Measurements from ENCODE around the gene ZNF337. TPM values are rescaled to one million over a fixed set of nuclear protein-coding genes. Genes with fewer than 3 reads are reported as not detected.

Gene ZNF337
- total RNA-seq (2013; cell fraction: nucleolus; rRNA removed): 37.8 and 45.4 TPM in 2 replicates
- total RNA-seq (2014; rRNA removed): 8.5 and 9.2 TPM in 2 replicates
- 11.6 and 13.0 TPM in 2 replicates for total RNA-seq (2014; rRNA removed; fragmentation: Illumina TruSeq; extraction: Trizol)
- 9.0 and 9.6 TPM in 2 replicates for total RNA-seq (2021)
- polyA plus RNA-seq (2011; ENCODE audit: low read depth): 14.3 TPM
- polyA plus RNA-seq (2011; rRNA removed): 16.8 and 17.8 TPM in 2 replicates
- 10.0 and 10.5 TPM in 2 replicates for polyA plus RNA-seq (2011; cell fraction: cytosol; rRNA removed)
- polyA plus RNA-seq (2011; cell fraction: nucleus; rRNA removed): 34.2 and 49.8 TPM in 2 replicates
- 13.8 and 14.1 TPM in 2 replicates for polyA plus RNA-seq (2012)
- polyA plus RNA-seq (2014; fragmentation: Illumina TruSeq; extraction: Trizol): 14.9 and 18.6 TPM in 2 replicates
- 1 to 10 TPM in 1 of 2 experiments, under 1 TPM in 1; 0.60 to 2.6 TPM for polyA plus RNA-seq (2014; fragmentation: Nextera tagmentation; extraction: Ambion mirVana)
- 11.6 and 12.3 TPM in 2 replicates for polyA plus RNA-seq (2014; rRNA removed)
- 1 to 10 TPM; 4.1 to 5.7 TPM for polyA plus RNA-seq (2016; fragmentation: Nextera tagmentation; extraction: Ambion mirVana)
- polyA minus RNA-seq (2011; rRNA and poly(A)+ RNA removed): 15.7 and 18.1 TPM in 2 replicates
- polyA minus RNA-seq (2011; cell fraction: cytosol; rRNA and poly(A)+ RNA removed): 3.1 and 5.4 TPM in 2 replicates
- 10.3 and 11.3 TPM in 2 replicates for polyA minus RNA-seq (2011; cell fraction: nucleus; rRNA and poly(A)+ RNA removed)
- percentile 83 among the genes with signal in this experiment for Bru-seq, nascent RNA
- percentile 82 among the genes with signal in this experiment for BruChase-seq, experiment 1, labeled RNA remaining after a 6-hour chase
- percentile 85 among the genes with signal in this experiment for BruChase-seq, experiment 2, labeled RNA remaining after a 2-hour chase
- long read RNA-seq, experiment 1, partial matches to known transcripts: 0 of 3 reads
- long read RNA-seq, experiment 1, other reads (novel, unspliced or antisense): 1 of 3 reads
- long read RNA-seq, experiment 2, transcript ZNF337-201 (5 exons, 3,205 nt): major isoform, 13 of 19 reads
- long read RNA-seq, experiment 2, partial matches to known transcripts: 1 of 19 reads
- long read RNA-seq, experiment 2, other reads (novel, unspliced or antisense): 5 of 19 reads

DNA sequence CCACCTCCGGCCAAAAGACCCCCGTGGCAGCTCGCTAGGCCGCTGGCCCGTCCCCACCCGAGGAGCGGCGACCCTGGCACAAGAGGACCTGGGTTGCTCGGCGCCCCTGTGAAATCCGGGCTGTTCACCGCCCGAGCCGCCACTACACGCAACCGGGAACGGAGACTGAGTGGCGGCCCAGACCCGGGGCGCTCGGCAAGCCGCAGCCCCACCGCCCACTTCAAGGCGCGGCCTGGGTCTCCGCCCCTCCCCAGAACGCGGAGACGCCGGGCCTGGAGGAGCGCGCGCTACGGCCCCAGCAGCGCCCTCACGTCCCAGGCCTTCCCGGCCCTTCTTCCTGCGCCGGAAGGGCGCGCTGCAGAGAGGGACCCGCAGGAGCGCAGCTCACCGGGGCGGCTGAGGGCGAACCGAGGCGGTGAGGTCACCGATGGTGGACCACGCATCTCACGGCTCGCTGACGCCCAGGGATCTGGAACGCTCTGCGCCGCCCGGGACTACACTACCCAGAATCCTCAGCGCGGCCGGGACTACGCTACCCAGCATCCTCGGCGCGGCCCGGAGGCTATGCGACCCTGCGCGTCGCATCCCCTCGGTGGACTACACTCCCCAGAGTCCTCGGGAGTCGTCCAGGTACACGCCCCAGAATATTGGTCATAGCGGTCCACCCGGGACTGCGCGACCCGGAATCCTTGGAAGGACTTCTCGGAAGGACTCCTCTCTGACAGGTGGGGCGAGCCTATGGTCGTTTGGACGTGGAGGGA, at the start of gene ZNF337:
Gene ZNF337 (minus strand): TSS at position 483 of the 761 bp plus-strand sequence. CDS start 10,436 bp downstream, outside the sequence.
- Histone ChIP-seq H2AFZ (ENCODE audit: control insufficient read depth, low read depth, low read length) (peak within 1 kb of the TSS; percentile 95), H3K4me3 (peak within 1 kb of the TSS; percentile 92), H3K9ac (ENCODE audit: control insufficient read depth, insufficient read depth, low read length) (peak within 1 kb of the TSS; percentile 91), H3K27me3 (replicated peaks in 1 of 2; ENCODE audit: control insufficient read depth in 2 of 2, insufficient read depth in 2 of 2, low read length in 1 of 2) (no peaks in the 10 kb centered on the region), H3K27ac (ENCODE audit: control insufficient read depth, insufficient read depth) (peak within 1 kb of the TSS; percentile 86), H3K4me2 (ENCODE audit: control insufficient read depth, insufficient read depth) (peak within 1 kb of the TSS; percentile 79), H3K79me2 (ENCODE audit: control insufficient read depth, insufficient read depth, low read length) (peaks cover 19% of the 10 kb centered on the region), H3K9me3 (replicated peaks; ENCODE audit: control insufficient read depth, insufficient read depth, low read length) (peaks cover 1% of the 10 kb centered on the region; the same call in 2 of the 3 replicates), H3K36me3 (ENCODE audit: control insufficient read depth in 2 of 2, insufficient read depth in 2 of 2, low read length in 1 of 2) (no peaks in the 10 kb centered on the region), H4K20me1 (ENCODE audit: control insufficient read depth, insufficient read depth) (no peaks in the 10 kb centered on the region), H3K4me1 (ENCODE audit: control insufficient read depth, insufficient read depth, low read length) (peaks cover 18% of the 10 kb centered on the region)
- POLR2A ChIA-PET: no interaction called here
- BruUV-seq (replicated peaks): no TSS peak
- peak; percentile 97 for ATAC-seq
- CTCF ChIA-PET: no interaction called here
- SMC1A ChIA-PET (ENCODE audit: uncharacterized antibody, unreplicated experiment): no interaction called here
- WGBS (ENCODE audit: insufficient coverage, insufficient replicate concordance, low lambda C conversion rate, missing lambda C conversion rate): 1% methylated on average over 82 of the region's 82 CpGs
- in situ Hi-C loops (cut with MboI): loop anchor here (5.0 to 10.0 kb wide), 2 partner anchors 74 to 282 kb away; partner anchors contain the start of gene NANP
- peak; percentile 86 for FAIRE-seq
- intact Hi-C loops (cut with micrococcal nuclease; ENCODE audit: unreplicated experiment): loop anchor here (1.0 kb wide), 1 partner anchor 72 kb away; the partner anchor contains the start of gene NANP
- peak; percentile 77 for DNase-seq (ENCODE audit: low read depth, low spot score)
- RAD21 ChIA-PET (ENCODE audit: unreplicated experiment): no interaction called here
- TF ChIP-seq IKZF2 (IDR thresholded peaks at IDR 0.05) (peak; percentile 42 to 50; a peak in 3 of 4 replicates), SIX5 (IDR thresholded peaks at IDR 0.05; ENCODE audit: low read depth, low read length, severe bottlenecking) (peak; percentile 98), BCL11A (IDR thresholded peaks at IDR 0.05; ENCODE audit: low read depth, low read length) (no peak), ZNF217 (IDR thresholded peaks at IDR 0.05) (0 out of 2 replicates have a peak, but pooled peaks have one; percentile 32), BHLHE40 (IDR thresholded peaks at IDR 0.05; ENCODE audit: borderline replicate concordance in 1 of 2, low read depth in 2 of 2, low read length in 1 of 2) (peak; percentile 32 to 51; a peak in 2 of 4 replicates), CBFB (IDR thresholded peaks at IDR 0.05; ENCODE audit: low read depth) (peak; percentile 39; the same call in 1 of the 2 replicates), PAX5 (IDR thresholded peaks at IDR 0.05; ENCODE audit: borderline replicate concordance, low read depth, low read length) (peak; percentile 75; the same call in 1 of the 2 replicates), USF1 (IDR thresholded peaks at IDR 0.05; ENCODE audit: borderline replicate concordance, extremely low read length, insufficient read depth, low read depth, low read length) (no peak), IRF4 (IDR thresholded peaks at IDR 0.05; ENCODE audit: low read depth, low read length) (no peak; the same call in 1 of the 2 replicates), POLR2AphosphoS5 (IDR thresholded peaks at IDR 0.05; ENCODE audit: low read length) (peak; percentile 88), RELA (IDR thresholded peaks at IDR 0.05; ENCODE audit: borderline replicate concordance, partially characterized antibody) (peak; percentile 66), FOS (IDR thresholded peaks at IDR 0.05; ENCODE audit: borderline replicate concordance, extremely low read depth, insufficient read length) (no peak), CBX5 (IDR thresholded peaks at IDR 0.05; ENCODE audit: low read depth) (peak; percentile 38; the same call in 1 of the 2 replicates), SIN3A (IDR thresholded peaks at IDR 0.05; ENCODE audit: low read depth, low read length) (0 out of 2 replicates have a peak, but pooled peaks have one; percentile 26), YY1 (IDR thresholded peaks at IDR 0.05; ENCODE audit: low read depth, low read length) (peak; percentile 55; the same call in 1 of the 2 replicates), MEF2A (IDR thresholded peaks at IDR 0.05; ENCODE audit: insufficient read depth, low read depth, low read length) (0 out of 2 replicates have a peak, but pooled peaks have one; percentile 18)
- TF ChIP-seq, protein P1, sequence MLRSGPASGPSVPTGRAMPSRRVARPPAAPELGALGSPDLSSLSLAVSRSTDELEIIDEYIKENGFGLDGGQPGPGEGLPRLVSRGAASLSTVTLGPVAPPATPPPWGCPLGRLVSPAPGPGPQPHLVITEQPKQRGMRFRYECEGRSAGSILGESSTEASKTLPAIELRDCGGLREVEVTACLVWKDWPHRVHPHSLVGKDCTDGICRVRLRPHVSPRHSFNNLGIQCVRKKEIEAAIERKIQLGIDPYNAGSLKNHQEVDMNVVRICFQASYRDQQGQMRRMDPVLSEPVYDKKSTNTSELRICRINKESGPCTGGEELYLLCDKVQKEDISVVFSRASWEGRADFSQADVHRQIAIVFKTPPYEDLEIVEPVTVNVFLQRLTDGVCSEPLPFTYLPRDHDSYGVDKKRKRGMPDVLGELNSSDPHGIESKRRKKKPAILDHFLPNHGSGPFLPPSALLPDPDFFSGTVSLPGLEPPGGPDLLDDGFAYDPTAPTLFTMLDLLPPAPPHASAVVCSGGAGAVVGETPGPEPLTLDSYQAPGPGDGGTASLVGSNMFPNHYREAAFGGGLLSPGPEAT (IDR thresholded peaks at IDR 0.05; ENCODE audit: low read depth): no peak
